ENCODE measurements around the gene C4orf50.

The C4orf50 gene

GRCh38 chr4:5970381-5971077 is 47.7 kb downstream of the C4orf50 start:
- TF ChIP-seq CTCF (conservative IDR thresholded peaks at IDR 0.05; ENCODE audit: low read depth, low read length), result no peak
- H3K4me3 ChIP-seq (ENCODE audit: low read length), result no peak overlapping the region
- no peak for DNase-seq (ENCODE audit: low read depth)

GRCh38 chr4:5969777-5970176 is 48.5 kb downstream of the C4orf50 start:
- no peak for TF ChIP-seq CTCF (conservative IDR thresholded peaks at IDR 0.05; ENCODE audit: low read depth, low read length)
- DNase-seq (ENCODE audit: low read depth), result no peak
- H3K4me3 ChIP-seq (ENCODE audit: low read length), result no peak overlapping the region

GRCh38 chr4:5969336-5969735 is 48.9 kb downstream of the C4orf50 start:
- H3K4me3 ChIP-seq (ENCODE audit: low read length), result no peak overlapping the region
- TF ChIP-seq CTCF (conservative IDR thresholded peaks at IDR 0.05; ENCODE audit: low read depth, low read length), result no peak
- DNase-seq (ENCODE audit: low read depth), result no peak

- DNase-seq (ENCODE audit: low read depth), result no peak
- no peak for TF ChIP-seq CTCF (conservative IDR thresholded peaks at IDR 0.05; ENCODE audit: low read depth, low read length)
Measured at GRCh38 chr4:5968246-5968645, 50.0 kb downstream of the C4orf50 start.

GRCh38 chr4:5967783-5968182 is 50.4 kb downstream of the C4orf50 start:
- no peak for TF ChIP-seq CTCF (conservative IDR thresholded peaks at IDR 0.05; ENCODE audit: low read depth, low read length)
- DNase-seq (ENCODE audit: low read depth), result no peak
- no peak overlapping the region for H3K4me3 ChIP-seq (ENCODE audit: low read length)

More at GRCh38 chr4:5968246-5968645, 50.0 kb downstream of the C4orf50 start:
- no peak overlapping the region for H3K4me3 ChIP-seq (ENCODE audit: low read length)

GRCh38 chr4:5965225-5965624 is 53.0 kb downstream of the C4orf50 start:
- no peak for DNase-seq (ENCODE audit: low read depth)
- no peak overlapping the region for H3K4me3 ChIP-seq (ENCODE audit: low read length)
- no peak for TF ChIP-seq CTCF (conservative IDR thresholded peaks at IDR 0.05; ENCODE audit: low read depth, low read length)

GRCh38 chr4:5964030-5964429 is 54.2 kb downstream of the C4orf50 start:
- no peak for DNase-seq (ENCODE audit: low read depth)
- H3K4me3 ChIP-seq (ENCODE audit: low read length), result no peak overlapping the region
- TF ChIP-seq CTCF (conservative IDR thresholded peaks at IDR 0.05; ENCODE audit: low read depth, low read length), result no peak
